ENCODE results near the gene ITGB1BP1. TPM values are rescaled to one million over a fixed set of nuclear protein-coding genes. Genes with fewer than 3 reads are reported as not detected.
A peak's percentile ranks its signal among the peaks of the same experiment; 100 is the strongest.

The ITGB1BP1 gene
- total RNA-seq, 1 experiment from 2014 or later = 68.1 TPM

DNA sequence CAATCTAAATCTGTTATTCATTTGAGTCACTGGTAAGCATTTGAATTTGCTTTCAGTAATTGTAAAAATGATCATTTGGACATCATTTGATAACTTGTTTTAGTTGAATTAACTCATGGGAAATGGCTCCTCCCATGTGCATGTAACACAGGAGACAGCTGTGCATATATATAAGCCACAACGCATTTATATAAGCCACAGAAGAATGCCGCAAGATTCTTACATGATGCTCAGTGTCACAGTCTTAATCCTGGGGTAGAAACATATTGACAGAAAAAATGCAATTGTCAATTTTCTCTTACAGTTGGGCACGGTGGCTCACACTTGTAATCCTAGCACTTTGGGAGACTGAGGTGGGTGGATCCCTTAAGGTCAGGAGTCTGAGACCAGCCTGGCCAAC is 37.8 kb upstream of the ITGB1BP1 start:
- TF ChIP-seq EZH2 (IDR thresholded peaks at IDR 0.05; ENCODE audit: low read depth) (no peak), CTCF (conservative IDR thresholded peaks at IDR 0.05) (no peak)
- Histone ChIP-seq H3K36me3 (ENCODE audit: low read depth) (peaks cover 38% of the 10 kb centered on the region), H3K4me3 (no peak overlapping the region)

DNA sequence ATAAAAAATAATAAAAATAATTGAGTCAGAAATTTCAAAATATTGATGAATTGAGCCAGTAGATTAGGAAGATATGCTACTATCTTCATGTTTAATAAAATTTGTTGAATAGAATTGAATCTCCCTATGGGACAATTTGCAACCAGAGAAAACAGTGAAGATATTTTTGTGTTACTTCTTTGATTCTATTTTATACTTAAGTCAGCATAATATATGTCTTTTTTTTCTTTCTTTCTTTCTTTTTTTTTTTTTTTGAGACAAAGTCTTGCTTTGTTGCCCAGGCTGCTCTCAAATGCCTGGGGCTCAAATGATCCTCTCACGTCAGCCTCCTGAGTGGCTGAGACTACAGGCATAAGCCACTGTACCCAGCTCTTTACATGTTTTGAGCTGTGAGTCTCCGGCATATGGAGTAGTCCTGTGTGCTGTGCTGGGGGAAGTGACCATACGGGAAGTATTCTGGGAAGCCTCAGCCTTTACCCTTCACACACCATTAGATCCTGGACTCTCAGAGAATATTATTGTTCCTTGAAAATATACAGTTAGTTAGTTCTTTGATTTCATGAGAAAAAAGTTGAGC is 37.2 kb upstream of the ITGB1BP1 start:
- H2AFZ ChIP-seq = no peak overlapping the region
- H3K4me3 ChIP-seq = no peak overlapping the region
- H3K27me3 ChIP-seq (ENCODE audit: insufficient read depth, low read depth) = no peaks in the 10 kb centered on the region
- no peak for DNase-seq
- no peaks in the 10 kb centered on the region for H3K4me1 ChIP-seq (replicated peaks; ENCODE audit: insufficient read depth)
- no peaks in the 10 kb centered on the region for H3K9me2 ChIP-seq (ENCODE audit: insufficient read depth)
- H3K79me2 ChIP-seq (ENCODE audit: low read depth) = no peaks in the 10 kb centered on the region
- CTCF ChIA-PET = no interaction called here
- H3K36me3 ChIP-seq (ENCODE audit: low read depth) = peaks cover 35% of the 10 kb centered on the region
- no peak for TF ChIP-seq EZH2 (IDR thresholded peaks at IDR 0.05; ENCODE audit: low read depth)
- no peak for TF ChIP-seq CTCF (conservative IDR thresholded peaks at IDR 0.05)
- H3F3A ChIP-seq (ENCODE audit: insufficient read depth, low read depth) = peaks cover 29% of the 10 kb centered on the region
- no peaks in the 10 kb centered on the region for H3K9me3 ChIP-seq (ENCODE audit: insufficient read depth, low read depth)
- no peak overlapping the region for H3K27ac ChIP-seq
- intact Hi-C loops (cut with micrococcal nuclease; ENCODE audit: unreplicated experiment) = no loop called here
- POLR2A ChIA-PET (ENCODE audit: unreplicated experiment) = no interaction called here
- no TSS peak for BruUV-seq (replicated peaks)
- no peaks in the 10 kb centered on the region; the same call in none of the 2 replicates for H4K20me1 ChIP-seq (ENCODE audit: insufficient read depth)
- H3K4me2 ChIP-seq = no peak overlapping the region

More for the DNA sequence above, 37.8 kb upstream of the ITGB1BP1 start:
- no peak for DNase-seq
- no TSS peak for BruUV-seq (replicated peaks)
- no peaks in the 10 kb centered on the region for H3K4me1 ChIP-seq (replicated peaks; ENCODE audit: insufficient read depth)
- no peak overlapping the region for H2AFZ ChIP-seq
- H3K27me3 ChIP-seq (ENCODE audit: insufficient read depth, low read depth) = no peaks in the 10 kb centered on the region
- peaks cover 27% of the 10 kb centered on the region for H3F3A ChIP-seq (ENCODE audit: insufficient read depth, low read depth)
- no peak overlapping the region for H3K4me2 ChIP-seq
- H4K20me1 ChIP-seq (ENCODE audit: insufficient read depth) = no peaks in the 10 kb centered on the region; the same call in none of the 2 replicates
- H3K79me2 ChIP-seq (ENCODE audit: low read depth) = no peaks in the 10 kb centered on the region
- ChIA-PET CTCF (no interaction called here), POLR2A (ENCODE audit: unreplicated experiment) (no interaction called here)
- intact Hi-C loops (cut with micrococcal nuclease; ENCODE audit: unreplicated experiment) = no loop called here
- no peaks in the 10 kb centered on the region for H3K9me2 ChIP-seq (ENCODE audit: insufficient read depth)
- no peaks in the 10 kb centered on the region for H3K9me3 ChIP-seq (ENCODE audit: insufficient read depth, low read depth)
- no peak overlapping the region for H3K27ac ChIP-seq

DNA sequence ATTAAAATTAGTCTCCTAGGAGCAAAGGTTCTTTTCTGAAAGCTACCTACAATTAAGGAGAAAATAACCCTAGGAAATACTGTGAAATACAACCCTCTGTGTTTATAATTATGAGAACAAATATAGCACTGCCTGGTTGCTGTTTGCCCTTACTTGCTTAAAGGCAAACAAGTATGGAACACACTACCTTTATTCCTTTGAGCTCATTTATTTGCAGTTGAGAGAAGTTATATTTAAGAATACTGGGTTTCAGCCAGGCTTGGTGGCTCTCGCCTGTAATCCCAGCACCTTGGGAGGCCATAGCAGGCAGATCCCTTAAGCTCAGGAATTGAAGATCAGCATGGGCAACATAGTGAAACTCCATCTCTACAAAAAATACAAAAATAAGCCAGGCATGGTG is 27.9 kb upstream of the ITGB1BP1 start:
- no peak for DNase-seq
- intact Hi-C loops (cut with micrococcal nuclease; ENCODE audit: unreplicated experiment) = no loop called here

More for the DNA sequence above, 27.9 kb upstream of the ITGB1BP1 start:
- CTCF ChIA-PET = interaction anchor here (0.6 kb wide), 1 partner anchor 623 kb away, joined by 3 read pairs; no protein-coding TSS in a partner anchor
- H3K79me2 ChIP-seq (ENCODE audit: low read depth) = no peaks in the 10 kb centered on the region
- H2AFZ ChIP-seq = no peak overlapping the region
- 0 out of 2 replicates have a peak overlapping the region, but pooled peaks have one; percentile 3 for H3K27ac ChIP-seq
- no TSS peak for BruUV-seq (replicated peaks)
- no peak for TF ChIP-seq CTCF (conservative IDR thresholded peaks at IDR 0.05)
- TF ChIP-seq EZH2 (IDR thresholded peaks at IDR 0.05; ENCODE audit: low read depth) = no peak
- H3K36me3 ChIP-seq (ENCODE audit: low read depth) = peaks cover 34% of the 10 kb centered on the region
- no peaks in the 10 kb centered on the region for H3K4me1 ChIP-seq (replicated peaks; ENCODE audit: insufficient read depth)
- no peaks in the 10 kb centered on the region for H3K9me3 ChIP-seq (ENCODE audit: insufficient read depth, low read depth)
- no peaks in the 10 kb centered on the region for H3K27me3 ChIP-seq (ENCODE audit: insufficient read depth, low read depth)
- peaks cover 3% of the 10 kb centered on the region; the same call in 1 of the 2 replicates for H3F3A ChIP-seq (ENCODE audit: insufficient read depth, low read depth)
- POLR2A ChIA-PET (ENCODE audit: unreplicated experiment) = no interaction called here
- no peaks in the 10 kb centered on the region for H4K20me1 ChIP-seq (ENCODE audit: insufficient read depth)
- no peak overlapping the region for H3K4me2 ChIP-seq
- H3K9me2 ChIP-seq (ENCODE audit: insufficient read depth) = no peaks in the 10 kb centered on the region
- no peak overlapping the region for H3K4me3 ChIP-seq

All from PC-9 (cell line).